HTERT RPE-1 (cell line): Measurements from ENCODE around the gene TBC1D22B.

Source experiments
- in situ Hi-C: fragments of 300-500 bp; cut with MboI; formaldehyde crosslinking; loops from 4 replicates; pipeline ENCODE4 v1.14.3; 2020; ENCODE audit warnings: low sequenced_read_pairs

Gene TBC1D22B

DNA sequence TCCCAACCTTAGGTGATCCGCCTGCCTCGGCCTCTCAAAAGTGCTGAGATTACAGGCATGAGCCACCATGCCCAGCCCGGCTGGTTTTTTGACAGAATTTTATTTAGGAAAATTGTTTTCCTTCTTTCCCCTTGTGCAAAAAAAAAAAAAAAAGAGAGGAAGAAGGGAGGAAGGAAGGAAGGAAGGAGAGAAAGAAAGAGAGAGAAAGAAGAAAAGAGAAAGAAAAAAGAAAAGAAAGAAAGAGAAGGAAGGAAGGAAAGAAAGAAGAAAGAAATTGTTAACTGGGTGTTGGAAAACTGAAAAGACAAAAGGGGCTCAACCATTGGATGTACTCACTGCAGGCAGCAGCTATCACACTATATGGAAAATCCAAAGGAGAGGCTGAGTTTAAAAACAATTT is 94.8 kb downstream of the TBC1D22B start:
- in situ Hi-C loops, result no loop called here

DNA sequence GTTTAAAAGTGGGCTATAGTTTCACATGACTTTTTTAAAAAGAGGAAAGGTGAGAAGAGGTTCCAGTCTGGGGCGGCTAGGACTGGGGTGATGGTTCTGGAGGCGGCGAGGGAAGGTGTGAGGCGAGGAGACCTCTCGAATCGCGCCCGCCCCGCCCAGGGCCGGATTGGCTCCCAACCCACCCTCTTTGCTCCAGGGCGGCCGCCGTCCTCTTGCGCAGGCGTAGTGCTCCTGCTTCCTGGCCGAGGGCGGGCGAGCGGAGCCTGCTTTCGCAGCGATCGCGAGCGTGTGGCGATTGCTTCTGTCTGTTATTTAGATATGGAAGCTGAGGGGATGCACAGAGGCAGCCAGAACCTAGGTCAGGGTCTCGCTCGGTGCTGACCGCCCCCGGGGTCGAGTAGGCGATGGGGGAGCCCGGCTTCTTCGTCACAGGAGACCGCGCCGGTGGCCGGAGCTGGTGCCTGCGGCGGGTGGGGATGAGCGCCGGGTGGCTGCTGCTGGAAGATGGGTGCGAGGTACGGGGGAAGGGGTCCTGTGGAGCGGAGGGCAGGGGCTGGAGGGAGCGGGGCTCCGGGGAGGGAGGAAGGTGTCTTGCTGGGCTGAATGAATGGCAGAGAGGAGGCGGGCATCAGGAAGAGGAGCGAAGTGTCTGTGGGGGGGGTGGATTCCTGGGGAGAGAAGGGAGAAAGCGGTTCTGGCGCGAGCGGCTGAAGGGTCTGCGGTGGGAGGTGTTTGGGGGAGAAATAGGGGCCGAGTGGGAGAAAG is 96.4 kb downstream of the TBC1D22B start, which contains the start of gene RNF8:
TSS of gene RNF8 (plus strand) at position 223 of the 765 bp plus-strand sequence. CDS start at position 405, 182 bp downstream.
- in situ Hi-C loops, result no loop called here

DNA sequence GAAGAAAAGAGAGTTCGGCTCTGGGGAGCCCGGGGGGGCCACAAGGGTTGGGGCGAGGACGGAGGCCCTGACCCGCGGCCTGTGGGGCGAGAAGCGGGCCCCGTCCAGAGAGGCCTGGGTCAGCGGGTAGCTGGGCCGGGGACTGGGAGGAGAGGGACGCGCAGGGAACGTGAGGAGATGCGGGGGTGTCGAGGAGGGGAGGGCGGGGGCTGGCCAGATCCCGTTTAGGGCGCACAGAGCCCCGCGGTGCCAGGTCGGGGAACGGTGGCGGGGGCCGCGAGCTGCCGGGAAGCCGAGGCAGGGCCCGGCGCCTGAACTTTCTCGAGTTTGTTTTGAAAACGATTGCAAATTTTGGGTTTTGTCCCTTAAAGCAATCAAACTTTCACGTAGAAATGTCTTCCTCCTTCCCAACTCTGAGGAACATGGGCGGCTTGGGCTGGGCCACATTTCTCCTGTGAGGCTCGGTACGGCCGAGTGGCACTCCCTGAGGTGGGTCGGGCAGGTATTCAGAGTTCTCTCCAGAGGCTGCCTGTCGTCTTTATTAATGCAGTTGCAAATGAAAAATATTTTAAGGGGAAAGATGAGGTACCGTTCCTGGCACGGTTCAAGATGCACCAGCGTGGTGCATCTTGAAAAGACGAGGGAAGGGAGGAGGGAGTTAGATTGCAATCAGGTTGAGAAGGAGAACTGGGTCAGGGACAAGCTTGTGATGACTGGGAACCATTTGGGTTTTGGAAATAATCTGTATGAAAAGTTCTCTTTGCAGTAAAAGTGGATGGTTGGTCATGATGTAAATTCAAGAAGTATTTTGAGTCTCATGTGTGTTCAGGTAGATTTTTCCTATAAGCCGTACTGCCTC is 97.2 kb downstream of the TBC1D22B start:
- in situ Hi-C loops, result no loop called here

DNA sequence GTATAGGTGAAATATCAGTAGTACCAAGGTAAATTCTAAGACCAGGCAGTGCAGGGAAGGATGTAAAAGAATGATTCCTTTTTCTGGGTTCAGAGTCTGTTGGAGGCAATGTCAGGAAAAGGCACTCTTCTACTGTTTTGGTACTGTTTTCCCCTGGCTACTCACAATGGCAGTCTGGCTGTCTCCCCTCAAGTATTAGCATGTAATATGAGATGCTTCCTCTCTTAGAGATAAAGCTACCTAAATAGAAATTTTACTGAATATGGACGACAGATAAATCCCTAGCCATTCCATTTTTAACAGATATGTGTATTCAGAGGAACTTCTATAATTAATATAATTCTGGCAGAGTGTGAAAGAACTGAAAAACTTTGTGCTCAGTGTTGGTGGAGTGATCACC is 99.7 kb downstream of the TBC1D22B start:
- in situ Hi-C loops, result no loop called here

DNA sequence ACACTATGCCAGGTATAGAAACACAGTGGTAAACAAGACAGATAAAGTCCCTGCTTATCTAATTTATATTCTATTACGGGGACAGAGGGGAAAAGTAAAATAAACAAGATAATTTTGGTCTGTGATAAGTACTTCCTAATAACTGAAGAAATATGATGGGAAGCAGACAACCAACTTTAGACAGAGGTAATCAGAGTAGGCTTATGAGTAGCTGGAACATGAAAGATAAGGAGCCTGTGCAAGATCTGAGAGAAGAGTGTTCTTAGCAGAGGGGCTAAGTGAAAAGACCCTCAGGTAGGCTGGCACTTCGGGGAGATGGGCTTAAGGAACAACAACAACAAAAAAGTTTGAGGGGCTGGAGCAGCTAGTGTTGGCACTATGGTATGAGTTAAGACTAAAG is 100.3 kb downstream of the TBC1D22B start:
- in situ Hi-C loops, result no loop called here

DNA sequence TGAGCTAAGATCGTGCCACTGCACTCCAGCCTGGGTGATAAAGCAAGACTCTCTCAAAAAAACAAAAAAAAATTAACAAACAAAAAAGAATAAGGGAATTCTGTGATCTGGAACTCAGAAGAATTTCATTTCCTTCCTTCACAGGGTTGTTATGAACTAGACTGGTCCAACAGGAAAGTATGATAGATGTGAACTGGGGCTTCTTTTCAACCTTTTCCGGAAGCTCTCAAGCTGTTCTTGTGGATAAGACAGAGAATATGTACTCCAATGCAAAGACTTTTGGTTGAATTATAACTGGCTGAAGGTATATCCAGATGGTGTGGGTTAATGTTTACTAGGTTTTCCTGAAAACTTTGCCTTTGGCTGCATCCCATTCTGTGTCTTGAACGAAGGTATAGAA is 101.5 kb downstream of the TBC1D22B start:
- in situ Hi-C loops, result no loop called here

DNA sequence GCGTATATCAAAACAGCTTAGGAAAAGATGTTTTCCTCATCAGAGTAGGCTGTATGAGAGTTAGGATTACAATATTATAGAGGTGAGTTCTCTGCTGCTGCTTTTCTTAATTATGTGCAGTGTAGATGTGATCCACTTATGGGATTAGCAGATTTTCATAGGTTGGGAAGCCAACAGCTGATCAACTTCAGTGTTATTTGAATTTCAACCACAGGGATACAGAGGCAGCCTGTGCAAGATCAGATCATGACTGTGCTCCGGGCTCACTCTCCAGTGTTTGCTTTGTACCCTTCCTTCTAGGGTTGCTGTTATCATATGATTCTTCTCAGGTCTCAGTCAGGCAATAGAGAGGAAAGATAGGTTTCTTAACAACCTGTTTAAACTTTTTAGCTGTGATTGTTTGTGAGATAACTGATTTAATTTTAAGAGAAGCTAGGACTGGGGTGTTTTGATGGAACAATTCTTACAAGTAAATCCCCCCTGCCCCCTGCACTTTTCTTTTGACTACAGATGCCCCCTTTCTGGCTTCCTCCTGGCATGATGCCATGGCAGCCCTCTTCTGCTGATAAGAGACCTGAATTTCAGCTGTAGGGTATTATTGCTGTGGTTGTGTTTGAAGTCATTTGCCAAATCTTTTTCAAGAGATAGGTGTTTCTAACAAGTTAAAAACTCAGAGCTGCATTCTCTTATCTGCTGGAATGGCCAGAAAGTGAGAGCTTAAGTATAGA is 104.7 kb downstream of the TBC1D22B start:
- in situ Hi-C loops, result no loop called here

DNA sequence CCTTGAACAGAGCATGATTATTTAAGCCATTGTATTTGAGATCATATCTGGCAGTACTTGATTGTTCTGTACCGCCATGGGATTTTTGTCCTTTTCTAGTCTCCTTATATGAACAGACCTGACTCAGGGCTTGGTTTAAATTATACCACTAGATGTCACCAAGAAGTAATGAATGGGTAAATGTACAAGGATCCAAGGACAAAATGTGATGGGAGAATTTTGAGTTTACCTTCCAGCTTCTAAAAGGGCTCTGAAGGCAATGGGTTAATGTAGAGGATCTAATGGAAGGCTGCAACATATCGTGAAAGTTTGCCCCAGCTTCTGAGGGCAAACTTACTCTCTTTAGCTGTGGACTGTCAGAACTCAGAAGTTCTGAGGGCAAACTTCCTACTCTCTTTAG is 108.2 kb downstream of the TBC1D22B start:
- in situ Hi-C loops, result no loop called here

DNA sequence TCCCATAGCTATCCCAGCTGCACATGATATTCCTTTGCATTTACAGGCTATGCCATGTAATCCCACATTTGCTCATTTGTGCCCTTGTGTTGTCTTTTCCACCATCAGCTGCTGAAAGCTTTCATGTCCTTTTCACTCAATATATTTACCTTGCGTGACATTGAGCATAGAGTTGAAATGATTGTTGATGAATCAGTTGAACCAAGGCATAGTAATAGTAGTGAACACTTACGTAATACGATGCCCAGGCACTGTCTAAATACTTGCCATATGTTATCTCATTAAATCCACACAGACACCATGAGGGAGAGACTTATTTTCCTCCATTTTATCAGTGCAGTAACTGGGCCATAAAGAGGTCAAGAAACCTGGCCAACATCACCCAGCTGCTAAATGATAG is 109.3 kb downstream of the TBC1D22B start:
- in situ Hi-C loops, result no loop called here

DNA sequence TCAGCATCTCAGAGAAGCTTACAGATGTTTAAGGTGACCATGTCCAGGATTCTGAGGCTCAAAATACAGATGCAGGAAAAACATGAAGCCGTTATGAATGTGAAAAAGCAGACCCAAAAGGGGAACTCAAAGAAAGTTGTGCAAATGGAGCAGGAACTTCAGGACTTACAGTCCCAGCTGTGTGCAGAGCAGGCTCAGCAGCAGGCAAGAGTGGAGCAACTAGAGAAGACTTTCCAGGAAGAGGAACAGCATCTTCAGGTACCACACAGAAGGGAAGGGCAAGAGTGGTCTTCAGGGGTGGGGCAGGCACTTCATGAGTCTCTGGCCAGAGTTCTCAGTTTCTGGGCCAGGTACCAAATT is 111.4 kb downstream of the TBC1D22B start:
- in situ Hi-C loops, result no loop called here

DNA sequence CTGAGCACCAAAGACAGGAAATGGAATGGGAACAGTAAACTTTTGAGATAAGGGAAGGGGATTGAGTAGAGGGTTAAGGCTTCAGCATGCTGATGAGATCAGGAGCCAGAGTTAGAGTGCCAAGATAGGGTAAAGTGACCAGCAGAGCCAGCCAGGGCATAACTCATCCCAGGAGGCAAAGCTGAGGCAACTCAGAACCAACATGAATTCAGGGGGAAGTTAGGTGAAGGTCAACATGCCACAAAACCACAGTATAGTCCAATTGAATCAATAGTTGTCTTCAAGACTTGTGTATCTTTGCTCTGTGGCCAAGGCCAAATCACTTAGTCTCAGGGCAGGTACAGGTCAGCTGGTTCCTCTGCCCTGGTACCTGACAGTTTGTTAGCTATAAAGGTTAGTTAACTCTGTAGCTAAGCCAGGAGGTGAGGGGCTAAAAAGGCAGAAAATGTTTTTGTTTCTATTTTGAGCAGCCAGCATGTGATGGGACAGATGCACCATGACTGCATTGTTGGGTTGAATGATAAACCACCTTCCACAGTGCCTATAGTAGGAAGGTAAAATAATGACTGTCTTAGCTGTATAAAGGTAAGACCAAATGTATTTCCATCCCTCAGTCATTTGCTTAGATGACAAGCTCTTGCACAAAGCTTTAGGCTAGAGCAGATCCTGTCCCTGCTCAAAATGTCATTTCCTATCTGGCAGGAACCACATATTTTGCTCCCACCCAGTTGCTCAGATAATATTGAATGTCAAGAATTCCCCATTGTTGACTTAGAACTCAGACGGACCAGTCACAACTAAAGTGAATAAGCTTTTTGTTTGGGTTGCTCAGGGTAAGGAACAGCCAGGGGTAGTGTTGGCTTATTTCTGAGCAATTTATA is 112.0 kb downstream of the TBC1D22B start:
- in situ Hi-C loops, result no loop called here

DNA sequence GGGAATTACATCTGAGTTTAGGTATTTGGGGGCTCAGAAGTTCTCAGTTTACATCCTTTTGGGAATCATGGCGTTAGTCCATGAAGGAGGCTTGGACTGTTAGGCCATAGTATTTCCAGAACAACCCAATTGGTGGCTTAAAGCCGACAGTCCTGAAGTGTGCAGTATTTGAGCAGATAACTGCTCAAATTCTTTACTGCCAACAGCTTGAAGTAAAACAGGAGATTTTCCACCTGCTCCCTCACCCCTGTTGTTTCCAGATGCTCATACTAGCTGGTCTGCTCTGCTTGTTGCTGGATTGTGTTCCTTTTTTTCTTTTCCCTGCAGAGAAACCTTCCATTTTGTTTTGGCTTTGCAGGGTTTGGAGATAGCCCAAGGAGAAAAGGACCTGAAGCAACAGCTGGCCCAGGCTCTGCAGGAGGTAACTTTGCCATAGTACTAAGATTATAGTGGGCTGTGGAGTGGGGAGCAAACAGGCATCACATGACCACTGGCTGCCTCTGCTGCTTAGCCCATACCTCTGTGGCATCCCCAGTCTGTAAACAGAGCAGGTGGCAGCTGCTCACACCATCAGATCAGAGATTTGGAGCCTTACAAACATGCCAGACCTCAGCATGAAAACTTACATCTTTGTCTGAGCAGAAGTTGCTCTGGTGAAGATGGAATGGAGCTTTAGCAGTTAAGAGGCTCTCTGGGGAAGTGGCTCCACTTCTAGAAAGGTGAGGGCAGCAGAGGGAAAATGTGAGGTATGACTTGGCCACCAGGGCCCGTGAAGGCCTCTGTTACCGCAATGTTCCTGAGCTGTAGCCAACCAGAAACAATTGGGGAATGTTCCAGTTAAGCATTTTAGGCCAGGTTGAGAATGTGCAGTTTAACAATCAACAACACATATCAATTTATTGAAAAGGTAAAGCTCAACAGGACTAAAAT is 113.8 kb downstream of the TBC1D22B start:
- in situ Hi-C loops, result no loop called here

DNA sequence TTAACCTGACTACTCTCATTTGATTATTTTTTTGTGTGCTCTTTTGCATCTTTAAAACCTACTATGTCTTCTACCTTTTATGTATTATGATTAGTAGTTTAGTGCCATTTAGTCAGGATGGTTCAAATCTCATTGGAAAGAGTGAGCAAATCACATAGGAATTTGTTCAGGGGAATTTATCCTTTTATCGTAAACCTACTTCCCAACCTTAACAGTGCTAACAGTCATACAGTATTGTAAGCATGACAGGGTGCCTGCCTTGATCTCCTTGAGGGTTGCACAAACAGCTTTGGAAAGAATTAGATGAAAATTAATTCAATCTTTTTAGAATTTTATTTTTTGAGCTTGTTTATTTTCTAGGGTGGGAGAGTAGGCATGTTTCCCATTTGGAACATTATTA is 114.5 kb downstream of the TBC1D22B start:
- in situ Hi-C loops, result no loop called here

DNA sequence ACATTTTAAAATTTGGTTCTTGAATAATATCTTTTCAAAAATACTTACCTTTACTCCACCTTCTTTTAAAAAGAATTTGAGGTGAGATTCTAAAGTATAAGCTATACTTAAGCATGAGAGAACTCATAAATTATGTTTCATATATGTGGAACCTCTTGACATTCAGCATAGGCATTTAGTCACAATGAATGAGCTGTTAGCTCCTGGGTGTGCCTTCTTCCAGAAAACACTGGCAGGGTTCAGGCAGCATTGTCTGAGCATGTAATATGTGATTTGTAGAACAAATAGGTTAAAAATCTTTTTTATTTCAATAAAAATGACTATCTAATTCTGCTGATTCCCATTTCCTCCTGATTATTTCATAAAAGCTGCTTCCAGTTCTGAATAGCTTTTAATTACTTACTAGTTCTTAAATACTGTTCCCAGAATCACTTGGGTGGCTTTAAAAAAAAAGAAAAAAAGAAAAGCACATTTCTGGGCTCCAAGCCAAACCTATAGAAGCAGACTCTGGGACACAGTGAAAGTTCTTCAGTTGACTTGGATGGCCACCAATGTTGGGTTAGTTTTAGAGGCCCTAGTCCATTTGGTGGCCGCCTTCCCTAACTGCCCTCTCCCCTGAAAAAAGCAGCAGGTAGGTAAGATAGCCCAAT is 116.4 kb downstream of the TBC1D22B start:
- in situ Hi-C loops, result no loop called here

DNA sequence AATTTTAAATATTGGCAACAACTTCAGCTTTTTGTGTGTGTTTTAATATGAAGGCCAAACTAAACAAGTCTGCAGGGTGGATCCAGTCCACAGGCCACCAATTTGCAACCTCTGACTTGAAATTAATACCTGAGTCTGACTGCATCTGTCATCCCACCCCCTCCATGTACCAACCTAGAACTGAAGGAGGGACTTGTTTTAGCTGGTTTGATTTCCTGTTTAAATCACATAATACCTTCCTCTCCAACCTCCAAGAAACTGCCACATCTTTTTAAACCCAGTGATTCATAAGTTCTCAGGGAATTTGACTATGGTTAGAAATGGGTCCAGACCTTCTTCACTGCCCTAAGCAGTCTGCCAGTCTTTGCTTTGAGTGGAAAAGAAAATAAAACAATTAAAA is 117.8 kb downstream of the TBC1D22B start:
- in situ Hi-C loops, result no loop called here

DNA sequence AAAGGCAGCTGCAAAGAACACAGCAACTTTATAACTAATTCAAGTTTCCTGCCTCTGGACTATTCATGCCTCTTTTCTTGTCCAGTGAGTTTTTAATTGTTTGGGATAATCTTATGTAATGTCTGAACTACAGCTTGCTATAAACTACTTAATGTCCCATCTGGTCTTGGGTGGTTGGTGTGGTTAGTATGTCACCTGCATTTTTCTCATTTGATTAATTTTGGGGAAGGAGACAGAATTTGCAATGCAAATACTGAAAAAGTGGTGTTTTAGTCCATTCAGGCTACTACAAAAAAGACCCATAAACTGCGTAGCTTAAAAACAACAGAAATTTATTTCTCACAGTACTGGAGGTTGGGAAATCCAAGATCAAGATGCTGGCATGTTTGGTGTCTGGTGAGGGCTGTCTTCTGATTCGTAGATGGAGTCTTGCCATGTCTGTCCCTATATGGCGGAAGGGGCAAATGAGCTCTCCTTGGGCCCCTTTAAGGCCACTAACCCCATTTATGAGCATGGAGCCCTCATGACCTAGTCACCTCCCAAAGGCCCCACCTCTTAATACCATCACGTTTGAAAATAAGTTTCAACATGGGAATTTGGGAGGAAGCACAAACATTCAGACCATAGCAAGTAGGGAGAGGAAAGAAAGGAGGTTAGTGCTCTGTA is 118.6 kb downstream of the TBC1D22B start:
- in situ Hi-C loops, result no loop called here

DNA sequence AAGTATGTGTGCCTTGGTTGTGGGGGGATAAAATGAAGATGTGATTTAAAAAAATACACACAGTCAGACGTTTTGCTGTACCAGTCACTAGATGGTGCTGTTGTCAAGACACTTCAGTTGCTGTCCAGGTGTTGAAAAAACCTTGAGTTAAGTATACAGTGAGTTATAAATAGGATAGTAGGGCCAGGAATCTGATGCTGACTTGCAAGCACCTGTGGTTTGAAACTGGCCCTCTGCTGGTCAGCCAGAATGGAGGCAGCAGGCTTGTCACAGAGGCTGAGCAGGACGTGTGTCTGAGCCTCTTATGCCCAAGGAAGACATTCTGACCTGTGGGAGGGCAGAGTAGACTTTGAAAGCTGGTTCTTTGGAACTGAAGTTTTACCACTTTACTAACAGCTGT is 124.0 kb downstream of the TBC1D22B start:
- in situ Hi-C loops, result no loop called here
